H1 (cell line): Measurements from ENCODE around the gene ATP1B3.

Experiments
- ASH2L ChIP-seq: fragments of 200-600, 300-600 bp; sonication (generic); IDR thresholded peaks from one replicate; pipeline ENCODE4 v1.7.1; 2017; ENCODE audit warnings: low read length
- BCL11A ChIP-seq, 2 experiments: IDR thresholded peaks; one replicate each; pipeline ENCODE4 v1.6.1; 2011; ENCODE audit warnings: low read depth in 2 of 2, low read length in 2 of 2, mild to moderate bottlenecking in 2 of 2
- CHD2 ChIP-seq: IDR thresholded peaks from 2 replicates; pipeline ENCODE4 v1.6.1; 2012; ENCODE audit warnings: low read length, improper control_type of control experiment
- CTCF ChIP-seq, 3 experiments: IDR thresholded peaks; 1 replicate in 2 of 3; 2 replicates in 1 of 3; pipeline versions ENCODE4 v1.5.1 to v1.6.1; 2011; ENCODE audit warnings: low read length in 3 of 3, mild to moderate bottlenecking in 3 of 3, inconsistent platforms in 2 of 3, low read depth in 1 of 3, moderate library complexity in 1 of 3; ENCODE audit not compliant: insufficient read depth in 1 of 3; ENCODE audit errors: control extremely low read depth in 1 of 3
- RBBP5 ChIP-seq: IDR thresholded peaks from 2 replicates; pipeline ENCODE4 v1.7.1; 2012; ENCODE audit warnings: low read depth, mild to moderate bottlenecking, inconsistent platforms, low read length, moderate library complexity, borderline replicate concordance

DNA sequence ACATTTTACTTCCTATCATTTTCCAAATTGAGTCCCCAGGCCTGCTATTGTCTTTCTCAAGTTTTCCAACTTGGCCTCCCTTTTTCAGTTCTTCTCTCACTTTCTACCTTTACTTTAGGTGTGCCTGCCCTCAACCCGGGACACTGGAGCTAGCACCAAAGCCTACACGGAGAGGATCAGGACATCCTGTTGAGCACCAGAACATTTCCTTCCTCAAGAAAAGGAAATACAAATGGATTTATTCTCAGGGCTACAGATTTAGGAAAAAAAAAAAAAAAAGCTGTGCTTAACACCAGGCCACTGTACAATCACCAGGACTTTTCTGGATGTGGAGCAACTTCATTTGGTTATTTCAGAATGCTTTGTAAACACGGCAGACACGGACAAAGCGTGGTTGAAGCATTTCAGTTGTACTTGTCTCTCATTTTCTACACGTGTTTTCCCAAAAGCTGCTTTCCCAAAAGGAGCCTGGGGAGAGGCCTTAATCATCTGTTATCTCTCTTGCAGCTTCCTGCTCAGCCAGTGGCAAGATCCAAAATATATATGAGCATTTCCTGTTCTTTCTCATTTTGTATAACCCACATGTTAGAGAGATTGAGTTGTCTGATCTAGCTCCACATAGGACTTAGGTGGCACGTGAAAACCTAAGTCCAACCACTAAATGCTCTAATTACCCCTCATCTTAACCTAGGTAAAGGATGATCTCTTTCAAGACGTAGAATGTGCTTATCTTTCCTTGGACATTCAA lies 15.5 kb upstream of the ATP1B3 start:
- no peak for TF ChIP-seq BCL11A (IDR thresholded peaks at IDR 0.05; ENCODE audit: low read depth in 2 of 2, low read length in 2 of 2)
- no peak for TF ChIP-seq ASH2L
- TF ChIP-seq CHD2 = no peak
- TF ChIP-seq RBBP5 = no peak
- no peak for TF ChIP-seq CTCF (IDR thresholded peaks at IDR 0.05; ENCODE audit: control extremely low read depth in 1 of 3, insufficient read depth in 1 of 3, low read depth in 1 of 3, low read length in 3 of 3)
